Neural cell (in vitro differentiated cells): ENCODE data around the gene MRC2. TPM values are rescaled to one million over a fixed set of nuclear protein-coding genes. Genes with fewer than 3 reads are reported as not detected.

ENCODE experiments used
- H2AFZ ChIP-seq: fragments of 200-600, 300-800 bp; sonication (generic), shearing (Covaris generic); 2 replicates; pipeline ENCODE4 v1.6.0; 2014; ENCODE audit warnings: low read depth, mild to moderate bottlenecking, antibody characterized with exemption, low read length, moderate library complexity
- H3F3A ChIP-seq: fragments of 200-600 bp; shearing (Covaris generic); 2 replicates; pipeline ENCODE4 v1.6.1; 2016; ENCODE audit warnings: mild to moderate bottlenecking, moderate library complexity, mixed read lengths, antibody characterized with exemption, low read length; ENCODE audit not compliant: insufficient read depth, poor library complexity, severe bottlenecking
- H3K27ac ChIP-seq: fragments of 200-600, 300-800 bp; sonication (generic), shearing (Covaris generic); 2 replicates; pipeline ENCODE4 v1.5.1; 2014; ENCODE audit warnings: mild to moderate bottlenecking, low read length, moderate library complexity
- H3K27me3 ChIP-seq: fragments of 300-800, 200-600 bp; sonication (generic), shearing (Covaris generic); 2 replicates; pipeline ENCODE4 v1.6.0; 2014; ENCODE audit warnings: mild to moderate bottlenecking, low read depth, low read length, moderate library complexity; ENCODE audit not compliant: insufficient read depth
- H3K36me3 ChIP-seq: fragments of 300-800, 200-600 bp; sonication (generic), shearing (Covaris generic); 2 replicates; pipeline ENCODE4 v1.5.1; 2014; ENCODE audit warnings: mild to moderate bottlenecking, antibody characterized with exemption, low read length, moderate library complexity; ENCODE audit not compliant: insufficient read depth
- H3K4me2 ChIP-seq: fragments of 300-800, 200-600 bp; sonication (generic), shearing (Covaris generic); 2 replicates; pipeline ENCODE4 v1.6.0; 2014; ENCODE audit warnings: mild to moderate bottlenecking, low read length
- H3K4me3 ChIP-seq: fragments of 300-800, 200-600 bp; sonication (generic), shearing (Covaris generic); 2 replicates; pipeline ENCODE4 v1.5.1; 2014; ENCODE audit warnings: mild to moderate bottlenecking, low read length, moderate library complexity
- H3K79me2 ChIP-seq: fragments of 200-600 bp; shearing (Covaris generic); replicated peaks from 2 replicates; pipeline ENCODE4 v1.6.0; 2014; ENCODE audit warnings: mild to moderate bottlenecking, low read length, moderate library complexity; ENCODE audit not compliant: insufficient read depth
- H3K9ac ChIP-seq: fragments of 300-800, 200-600 bp; sonication (generic), shearing (Covaris generic); 2 replicates; pipeline ENCODE4 v1.6.1; 2016; ENCODE audit warnings: mild to moderate bottlenecking, low read length, mixed read lengths
- H3K9me2 ChIP-seq: fragments of 200-600 bp; shearing (Covaris generic); 2 replicates; pipeline ENCODE4 v1.6.1; 2016; ENCODE audit warnings: mild to moderate bottlenecking, low read length, mixed read lengths; ENCODE audit not compliant: insufficient read depth
- H3K9me3 ChIP-seq: fragments of 200-600, 300-800 bp; sonication (generic), shearing (Covaris generic); 2 replicates; pipeline ENCODE4 v1.6.1; 2016; ENCODE audit warnings: mild to moderate bottlenecking, mixed run types, low read length, moderate library complexity, mixed read lengths
- H4K20me1 ChIP-seq: fragments of 200-600 bp; shearing (Covaris generic); 2 replicates; pipeline ENCODE4 v1.6.1; 2016; ENCODE audit warnings: mild to moderate bottlenecking, mixed run types; ENCODE audit not compliant: insufficient read depth
- EP300 ChIP-seq: fragments of 450-650 bp; conservative IDR thresholded peaks from 2 replicates; pipeline ENCODE4 v1.6.1; 2014; ENCODE audit warnings: antibody characterized with exemption, mild to moderate bottlenecking, moderate library complexity; ENCODE audit not compliant: poor library complexity, severe bottlenecking
- EZH2 ChIP-seq: fragments of 200-600, 300-800 bp; shearing (Covaris generic), sonication (generic); IDR thresholded peaks from 2 replicates; pipeline ENCODE4 v1.6.1; 2014; ENCODE audit warnings: antibody characterized with exemption, low read length, borderline replicate concordance, mild to moderate bottlenecking; ENCODE audit not compliant: insufficient read depth, poor library complexity, severe bottlenecking
- MXI1 ChIP-seq: fragments of 450-650 bp; conservative IDR thresholded peaks from 2 replicates; pipeline ENCODE4 v1.6.1; 2014; ENCODE audit warnings: antibody characterized with exemption, mild to moderate bottlenecking; ENCODE audit not compliant: poor library complexity, severe bottlenecking
- POLR2AphosphoS5 ChIP-seq: IDR thresholded peaks from 2 replicates; pipeline ENCODE4 v1.6.1; 2012
- RAD21 ChIP-seq: fragments of 450-650 bp; conservative IDR thresholded peaks from 2 replicates; pipeline ENCODE4 v1.6.1; 2014; ENCODE audit warnings: antibody characterized with exemption, mild to moderate bottlenecking, moderate library complexity
- SMC3 ChIP-seq: fragments of 450-650 bp; conservative IDR thresholded peaks from 2 replicates; pipeline ENCODE4 v1.6.1; 2014; ENCODE audit warnings: antibody characterized with exemption, mild to moderate bottlenecking, moderate library complexity; ENCODE audit not compliant: poor library complexity
- TAF1 ChIP-seq: IDR thresholded peaks from 2 replicates; pipeline ENCODE4 v1.6.1; 2012; ENCODE audit warnings: low read depth
- polyA plus RNA-seq: library from polyadenylated mRNA; depleted of rRNA; stranded (reverse); fragments of >200 nt; gene quantifications from 2 replicates; pipeline ENCODE4 v1.2.3, GENCODE V29; 2014
- TF ChIP-seq, protein P1 (sequence below): fragments of 450-650 bp; IDR thresholded peaks from 2 replicates; pipeline ENCODE4 v1.5.1; 2014; ENCODE audit warnings: antibody characterized with exemption, mild to moderate bottlenecking, moderate library complexity; ENCODE audit not compliant: poor library complexity, severe bottlenecking
- TF ChIP-seq, protein P2 (sequence below): IDR thresholded peaks from 2 replicates; pipeline ENCODE4 v1.6.1; 2012; ENCODE audit warnings: borderline replicate concordance

MRC2 gene
- polyA plus RNA-seq, 1 donor from 2014 or later: 0.36 TPM

- Histone ChIP-seq H3K4me2 (no peak overlapping the region), H2AFZ (no peak overlapping the region), H3K9me2 (no peaks in the 10 kb centered on the region), H3F3A (no peaks in the 10 kb centered on the region), H3K9me3 (no peaks in the 10 kb centered on the region), H3K4me3 (no peak overlapping the region), H3K79me2 (no peaks in the 10 kb centered on the region), H3K27ac (no peak overlapping the region), H3K27me3 (no peaks in the 10 kb centered on the region), H3K9ac (no peak overlapping the region), H4K20me1 (no peaks in the 10 kb centered on the region), H3K36me3 (no peaks in the 10 kb centered on the region)
- no peak for TF ChIP-seq MXI1
- no peak for TF ChIP-seq SMC3
- TF ChIP-seq RAD21: no peak
- TF ChIP-seq, protein P1, sequence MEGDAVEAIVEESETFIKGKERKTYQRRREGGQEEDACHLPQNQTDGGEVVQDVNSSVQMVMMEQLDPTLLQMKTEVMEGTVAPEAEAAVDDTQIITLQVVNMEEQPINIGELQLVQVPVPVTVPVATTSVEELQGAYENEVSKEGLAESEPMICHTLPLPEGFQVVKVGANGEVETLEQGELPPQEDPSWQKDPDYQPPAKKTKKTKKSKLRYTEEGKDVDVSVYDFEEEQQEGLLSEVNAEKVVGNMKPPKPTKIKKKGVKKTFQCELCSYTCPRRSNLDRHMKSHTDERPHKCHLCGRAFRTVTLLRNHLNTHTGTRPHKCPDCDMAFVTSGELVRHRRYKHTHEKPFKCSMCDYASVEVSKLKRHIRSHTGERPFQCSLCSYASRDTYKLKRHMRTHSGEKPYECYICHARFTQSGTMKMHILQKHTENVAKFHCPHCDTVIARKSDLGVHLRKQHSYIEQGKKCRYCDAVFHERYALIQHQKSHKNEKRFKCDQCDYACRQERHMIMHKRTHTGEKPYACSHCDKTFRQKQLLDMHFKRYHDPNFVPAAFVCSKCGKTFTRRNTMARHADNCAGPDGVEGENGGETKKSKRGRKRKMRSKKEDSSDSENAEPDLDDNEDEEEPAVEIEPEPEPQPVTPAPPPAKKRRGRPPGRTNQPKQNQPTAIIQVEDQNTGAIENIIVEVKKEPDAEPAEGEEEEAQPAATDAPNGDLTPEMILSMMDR: no peak
- no peak for TF ChIP-seq POLR2AphosphoS5
- TF ChIP-seq EZH2: no peak
- no peak for TF ChIP-seq EP300
- TF ChIP-seq, protein P2, sequence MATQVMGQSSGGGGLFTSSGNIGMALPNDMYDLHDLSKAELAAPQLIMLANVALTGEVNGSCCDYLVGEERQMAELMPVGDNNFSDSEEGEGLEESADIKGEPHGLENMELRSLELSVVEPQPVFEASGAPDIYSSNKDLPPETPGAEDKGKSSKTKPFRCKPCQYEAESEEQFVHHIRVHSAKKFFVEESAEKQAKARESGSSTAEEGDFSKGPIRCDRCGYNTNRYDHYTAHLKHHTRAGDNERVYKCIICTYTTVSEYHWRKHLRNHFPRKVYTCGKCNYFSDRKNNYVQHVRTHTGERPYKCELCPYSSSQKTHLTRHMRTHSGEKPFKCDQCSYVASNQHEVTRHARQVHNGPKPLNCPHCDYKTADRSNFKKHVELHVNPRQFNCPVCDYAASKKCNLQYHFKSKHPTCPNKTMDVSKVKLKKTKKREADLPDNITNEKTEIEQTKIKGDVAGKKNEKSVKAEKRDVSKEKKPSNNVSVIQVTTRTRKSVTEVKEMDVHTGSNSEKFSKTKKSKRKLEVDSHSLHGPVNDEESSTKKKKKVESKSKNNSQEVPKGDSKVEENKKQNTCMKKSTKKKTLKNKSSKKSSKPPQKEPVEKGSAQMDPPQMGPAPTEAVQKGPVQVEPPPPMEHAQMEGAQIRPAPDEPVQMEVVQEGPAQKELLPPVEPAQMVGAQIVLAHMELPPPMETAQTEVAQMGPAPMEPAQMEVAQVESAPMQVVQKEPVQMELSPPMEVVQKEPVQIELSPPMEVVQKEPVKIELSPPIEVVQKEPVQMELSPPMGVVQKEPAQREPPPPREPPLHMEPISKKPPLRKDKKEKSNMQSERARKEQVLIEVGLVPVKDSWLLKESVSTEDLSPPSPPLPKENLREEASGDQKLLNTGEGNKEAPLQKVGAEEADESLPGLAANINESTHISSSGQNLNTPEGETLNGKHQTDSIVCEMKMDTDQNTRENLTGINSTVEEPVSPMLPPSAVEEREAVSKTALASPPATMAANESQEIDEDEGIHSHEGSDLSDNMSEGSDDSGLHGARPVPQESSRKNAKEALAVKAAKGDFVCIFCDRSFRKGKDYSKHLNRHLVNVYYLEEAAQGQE: no peak
- no peak for TF ChIP-seq TAF1
These were observed 100.6 kb downstream of the MRC2 start for GRCh38 chr17:62727916-62728672.

- Histone ChIP-seq H3K9me3 (no peaks in the 10 kb centered on the region), H3F3A (no peaks in the 10 kb centered on the region), H3K79me2 (no peaks in the 10 kb centered on the region), H3K9me2 (no peaks in the 10 kb centered on the region), H3K27me3 (no peaks in the 10 kb centered on the region), H2AFZ (no peak overlapping the region), H3K27ac (no peak overlapping the region), H3K36me3 (no peaks in the 10 kb centered on the region), H3K4me2 (no peak overlapping the region), H3K4me3 (no peak overlapping the region), H4K20me1 (no peaks in the 10 kb centered on the region), H3K9ac (no peak overlapping the region)
- TF ChIP-seq MXI1 (no peak), RAD21 (no peak), SMC3 (no peak), TAF1 (no peak), EZH2 (no peak), EP300 (no peak), POLR2AphosphoS5 (no peak)
- TF ChIP-seq, protein P2: no peak
- TF ChIP-seq, protein P1: no peak
These were observed 104.7 kb downstream of the MRC2 start for GRCh38 chr17:62732125-62732524.
